IPS-NIHi7 (cell line): Measurements from ENCODE around the gene C1orf146.
"Not testable (repeated sequence)": the region's sequence is repeated elsewhere in the genome, so short reads cannot be mapped to it uniquely, and the experiment has no call there.

Experiments used
- DNase-seq: peaks from one replicate; pipeline ENCODE4 v3.0.0; 2012; ENCODE audit warnings: mixed read lengths; ENCODE audit errors: extremely low spot score

Gene C1orf146

DNA sequence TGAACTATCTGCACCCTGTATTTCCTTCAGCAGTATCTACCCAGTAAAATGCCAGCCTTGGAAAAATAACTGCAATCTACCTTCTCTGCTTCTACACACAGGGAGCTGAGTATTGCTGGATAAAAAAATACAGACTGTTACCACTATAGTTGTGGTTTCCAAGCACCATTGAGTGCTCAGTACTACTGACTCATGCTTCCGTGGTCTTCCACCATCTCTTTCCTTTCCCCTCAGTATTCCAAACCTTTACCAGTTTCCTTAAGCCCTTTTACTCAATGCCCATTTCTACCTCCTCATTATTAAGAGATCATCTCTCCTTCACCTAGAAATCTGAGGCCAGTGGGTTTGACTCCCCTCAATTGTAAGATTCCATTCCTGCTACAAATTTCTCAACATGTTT, 57.2 kb downstream of the C1orf146 start:
- no peak for DNase-seq

DNA sequence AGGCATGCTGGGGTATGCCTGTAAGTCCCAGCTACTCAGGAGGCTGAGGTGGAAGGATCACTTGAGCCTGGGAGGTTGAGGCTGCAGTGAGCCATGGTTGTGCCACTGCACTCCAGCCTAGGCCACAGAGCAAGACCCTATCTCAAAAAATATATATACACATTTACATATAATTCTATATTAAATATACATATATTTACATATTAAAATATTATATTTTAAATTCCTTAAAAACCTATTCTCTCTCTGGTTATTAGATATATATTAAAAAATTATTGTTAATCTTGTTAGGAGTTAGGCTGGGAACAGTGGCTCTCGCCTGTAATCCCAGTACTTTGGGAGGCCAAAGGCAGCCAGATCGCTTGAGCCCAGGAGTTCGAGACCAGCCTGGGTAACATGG, 58.4 kb downstream of the C1orf146 start:
- DNase-seq, result no peak

DNA sequence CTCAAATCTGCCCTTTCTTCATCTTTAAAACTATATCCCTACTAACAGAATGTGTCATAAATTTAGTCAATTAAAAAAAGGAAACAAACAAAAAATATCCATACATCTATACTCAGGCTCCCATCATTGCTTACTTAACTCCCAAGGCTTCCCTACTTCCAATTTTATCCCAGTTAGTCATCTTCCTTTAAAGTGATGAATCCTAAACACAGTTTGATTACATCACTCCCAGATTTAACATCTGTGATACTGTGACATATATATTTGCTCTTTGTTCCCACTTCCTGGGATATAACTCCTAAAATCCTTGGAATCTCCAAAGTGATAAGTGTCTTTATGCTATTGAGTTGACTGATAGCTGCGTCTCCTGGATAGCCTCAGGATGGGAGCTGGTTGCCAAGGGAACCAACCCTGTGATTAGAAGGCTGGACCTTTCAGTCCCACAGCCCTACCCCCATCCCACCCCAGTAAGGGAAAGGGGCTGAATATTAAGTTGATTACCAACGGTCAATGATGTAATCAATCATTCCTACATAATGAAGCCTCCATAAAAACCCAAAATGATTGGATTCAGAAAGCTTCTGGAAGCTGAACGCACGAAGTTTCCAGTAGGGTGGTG, 59.5 kb downstream of the C1orf146 start:
- no peak for DNase-seq

DNA sequence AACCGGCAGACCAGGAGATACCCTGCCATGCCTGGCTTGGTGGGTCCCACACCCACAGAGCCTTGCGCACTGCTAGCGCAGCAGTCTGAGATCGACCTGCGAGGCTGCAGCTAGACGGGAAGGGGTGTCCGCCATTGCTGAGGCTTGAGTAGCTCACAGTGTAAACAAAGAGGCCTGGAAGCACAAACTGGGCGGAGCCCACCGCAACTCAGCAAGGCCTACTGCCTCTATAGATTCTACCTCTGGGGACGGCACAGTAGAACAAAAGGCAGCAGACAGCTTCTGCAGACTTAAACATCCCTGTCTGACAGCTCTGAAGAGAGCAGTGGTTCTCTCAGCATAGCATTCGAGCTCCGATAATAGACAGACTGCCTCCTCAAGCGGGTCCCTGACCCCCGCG, 62.1 kb downstream of the C1orf146 start:
- DNase-seq, result not testable (repeated sequence)

DNA sequence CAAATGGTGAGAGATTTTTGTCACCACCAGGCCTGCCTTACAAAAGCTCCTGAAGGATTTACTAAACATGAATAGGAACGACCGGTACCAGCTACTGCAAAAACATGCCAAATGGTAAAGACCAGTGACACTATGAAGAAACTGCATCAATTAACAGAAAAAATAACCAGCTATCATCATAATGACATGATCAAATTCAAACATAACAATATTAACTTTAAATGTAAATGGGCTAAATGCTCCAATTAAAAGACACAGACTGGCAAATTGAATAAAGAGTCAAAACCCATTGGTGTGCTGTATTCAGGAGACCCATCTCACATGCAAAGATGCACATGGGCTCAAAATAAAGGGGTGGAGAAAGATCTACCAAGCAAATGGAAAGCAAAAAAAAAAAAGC, 63.7 kb downstream of the C1orf146 start:
- not testable (repeated sequence) for DNase-seq

DNA sequence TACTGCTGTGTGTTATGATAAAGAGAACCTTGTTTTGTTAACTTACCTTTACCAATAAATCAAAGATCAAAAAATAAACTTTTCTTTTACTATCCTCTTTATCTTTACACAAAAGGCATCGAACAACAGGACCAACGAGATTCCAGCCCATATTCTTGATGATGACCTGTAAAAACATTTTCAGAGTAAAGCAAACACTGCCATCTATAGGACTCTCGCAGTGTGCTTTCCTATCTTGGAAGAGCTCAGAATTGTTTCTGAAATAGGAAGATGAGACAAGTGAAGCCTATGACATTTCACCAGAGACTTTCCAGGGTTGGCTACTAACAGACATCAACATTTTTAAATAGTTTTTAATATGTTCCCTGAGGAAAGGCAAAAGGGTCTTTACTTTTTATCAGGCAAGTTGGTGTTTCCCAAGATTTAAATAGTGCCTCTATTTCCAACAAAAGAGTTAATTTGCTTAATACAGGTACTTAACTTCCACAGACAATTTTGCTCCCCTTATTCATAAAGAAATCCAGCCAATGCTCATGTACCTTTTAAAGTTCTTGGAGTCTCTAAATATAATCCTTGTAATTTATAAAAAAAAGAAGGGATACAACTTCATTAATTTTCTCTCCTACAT, 73.8 kb downstream of the C1orf146 start:
- peak; percentile 46 for DNase-seq
